HS-5 (cell line): ENCODE results near the gene LCN10.

Experiments used
- DNase-seq: peaks from one replicate; pipeline ENCODE4 v3.0.0-alpha.2; 2012; ENCODE audit warnings: low read depth

The LCN10 gene

GRCh38 chr9:136754626-136755301, 12.0 kb upstream of the LCN10 start:
- DNase-seq: no peak

- DNase-seq: no peak
Measured at GRCh38 chr9:136754059-136754572, 11.4 kb upstream of the LCN10 start.

- no peak for DNase-seq
Measured at GRCh38 chr9:136753371-136754058, 10.8 kb upstream of the LCN10 start.

DNA sequence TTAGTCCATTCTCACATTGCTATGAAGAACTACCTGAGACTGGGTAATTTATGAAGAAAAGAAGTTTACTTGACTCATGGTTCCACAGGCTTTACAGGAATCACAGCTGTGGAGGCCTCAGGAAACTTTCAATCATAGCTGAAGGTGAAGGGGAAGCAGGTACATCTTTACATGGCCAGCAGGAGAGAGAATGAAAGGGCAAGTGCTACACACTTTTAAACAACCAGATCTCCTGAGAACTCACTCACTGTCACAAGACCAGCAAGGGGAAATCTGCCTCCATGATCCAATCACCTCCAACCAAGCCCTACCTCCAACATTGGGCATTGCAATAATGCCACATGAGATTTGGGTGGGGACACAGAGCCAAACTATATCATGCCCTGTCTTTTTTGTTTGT, 9.1 kb upstream of the LCN10 start:
- no peak for DNase-seq

GRCh38 chr9:136751244-136751643, 8.5 kb upstream of the LCN10 start:
- no peak for DNase-seq

DNA sequence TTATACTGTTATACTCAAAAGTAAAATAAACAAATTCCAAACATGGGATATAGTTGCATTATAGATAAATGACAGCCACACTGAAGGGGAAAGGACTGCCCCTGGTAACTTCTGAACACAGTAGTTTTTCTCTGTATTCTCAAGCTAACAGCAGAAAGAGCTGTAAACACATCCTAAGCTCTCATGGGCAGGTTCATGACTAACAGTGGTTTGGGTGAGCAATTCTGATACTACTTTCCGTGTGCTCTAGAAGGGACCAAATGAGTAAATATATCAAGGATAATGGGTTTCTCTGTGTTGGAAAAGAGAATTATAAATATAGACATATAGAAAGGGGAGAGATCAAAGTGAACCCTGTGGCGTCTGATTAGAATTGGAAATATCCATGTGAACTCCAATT, 7.8 kb upstream of the LCN10 start:
- DNase-seq: no peak

GRCh38 chr9:136748666-136749611, 6.2 kb upstream of the LCN10 start:
- DNase-seq: no peak

DNA sequence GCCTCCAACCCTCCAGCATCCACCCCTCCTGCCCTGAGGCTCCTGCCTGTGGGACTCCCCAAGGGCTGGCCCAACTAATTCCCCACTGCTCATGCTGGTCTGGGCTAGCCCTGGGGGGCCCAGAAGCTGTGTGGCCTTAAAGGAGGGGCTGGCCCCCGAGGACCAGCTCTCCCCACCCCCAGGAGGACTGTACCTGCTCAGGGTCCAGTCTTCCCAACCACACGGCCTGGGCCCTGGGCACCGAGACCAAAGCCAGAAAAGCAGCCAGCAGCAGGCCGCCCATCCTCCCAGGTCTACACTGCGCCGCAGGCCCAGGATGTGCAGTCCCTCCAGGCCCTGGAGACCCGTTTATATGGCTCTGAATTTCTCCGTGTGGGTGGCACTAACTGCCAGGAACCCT, 5.5 kb upstream of the LCN10 start, which contains the start of gene LCN6:
Gene LCN6, minus strand, starts transcription at position 325 of the 400 bp plus-strand sequence. Its CDS starts 42 bp downstream, at position 283.
- DNase-seq: no peak

- DNase-seq: no peak
Measured at GRCh38 chr9:136747161-136748060, 4.7 kb upstream of the LCN10 start.

- DNase-seq: no peak
Measured at GRCh38 chr9:136746621-136747020, 3.9 kb upstream of the LCN10 start.

GRCh38 chr9:136746155-136746490, 3.4 kb upstream of the LCN10 start:
- DNase-seq: no peak

GRCh38 chr9:136745389-136746154, 2.8 kb upstream of the LCN10 start:
- DNase-seq: no peak

- DNase-seq: no peak
Measured at GRCh38 chr9:136744773-136745172, 2.0 kb upstream of the LCN10 start.

- DNase-seq: no peak
Measured at GRCh38 chr9:136743639-136744211, 985 bp upstream of the LCN10 start.

DNA sequence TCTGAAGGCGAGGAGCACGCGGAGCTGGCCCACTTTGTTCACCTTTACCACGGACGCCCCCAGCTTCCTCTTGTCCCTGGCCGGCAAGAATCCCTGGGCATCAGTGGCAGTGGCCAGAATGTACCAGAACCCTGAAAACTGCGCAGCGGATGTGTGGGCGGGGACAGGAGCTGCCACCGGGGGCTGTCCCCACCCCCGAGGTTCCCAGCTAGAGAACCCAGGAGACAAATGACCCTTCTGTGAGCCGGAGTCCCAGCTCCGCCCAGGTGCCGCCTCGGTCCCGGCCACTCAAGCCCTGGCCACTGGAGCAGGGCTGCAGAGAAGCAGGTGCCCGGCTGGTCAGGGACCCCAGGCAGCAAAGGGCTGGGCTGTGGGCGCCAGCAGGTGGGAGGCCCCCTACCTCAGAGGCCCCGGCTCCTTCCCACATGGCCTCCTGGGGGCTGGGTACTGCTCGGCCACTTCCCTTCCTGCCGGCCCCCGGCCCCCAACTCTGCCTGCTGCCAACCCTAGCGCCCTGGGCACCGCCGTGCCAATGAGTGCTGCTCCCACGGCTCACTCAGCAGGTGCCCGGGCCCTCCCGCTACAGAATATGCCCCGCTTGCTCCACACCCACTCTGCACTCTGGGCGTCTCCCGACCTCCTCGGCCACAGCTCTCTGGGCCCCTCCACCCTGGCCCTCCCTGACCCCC, 713 bp downstream of the LCN10 start:
- DNase-seq: no peak

DNA sequence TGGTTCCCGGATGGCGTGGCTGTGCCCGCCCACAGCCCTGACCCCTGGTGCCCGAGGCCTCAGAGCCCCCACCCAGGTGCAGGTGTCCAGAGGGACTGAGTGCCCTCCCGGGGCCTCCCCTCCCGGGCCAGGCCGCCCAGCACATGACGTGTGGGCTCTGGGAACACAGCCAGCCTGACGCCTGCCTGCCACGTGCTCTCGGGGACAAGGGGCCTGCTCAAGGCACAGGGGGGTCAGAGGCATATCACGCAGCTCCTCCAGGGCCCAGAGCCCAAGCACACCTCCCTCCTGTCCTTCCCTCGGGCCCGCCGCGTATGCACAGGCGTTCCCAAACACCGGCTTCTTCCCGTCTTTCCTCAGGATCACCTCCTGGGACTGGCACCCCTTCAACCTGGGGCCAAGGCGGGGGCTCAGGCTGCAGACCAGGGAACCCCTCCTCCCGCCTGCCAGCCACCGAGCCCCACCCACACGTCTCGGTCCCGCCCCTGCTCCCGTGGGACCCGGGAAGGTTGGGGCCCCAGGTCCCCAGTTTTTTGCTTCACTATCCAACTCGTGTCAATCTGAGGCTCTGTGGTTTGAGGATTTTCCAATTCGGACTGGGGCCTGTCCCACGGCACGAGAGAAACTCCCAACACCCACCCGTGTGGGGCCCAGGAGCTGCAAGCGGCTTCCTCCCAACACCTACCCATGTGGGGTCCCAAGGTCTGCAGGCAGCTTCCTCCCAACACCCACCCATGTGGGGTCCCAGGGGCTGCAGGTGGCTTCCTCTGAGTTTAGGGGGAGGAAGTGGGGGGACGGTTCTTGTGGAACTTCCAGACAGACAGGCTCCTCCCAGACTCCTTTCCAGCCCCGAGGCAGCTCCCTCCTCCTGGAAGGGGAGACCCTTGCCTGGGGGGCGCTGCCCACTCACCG, 1.5 kb downstream of the LCN10 start:
- DNase-seq: no peak

- DNase-seq: no peak
Measured at GRCh38 chr9:136740491-136740890, 2.2 kb downstream of the LCN10 start.

DNA sequence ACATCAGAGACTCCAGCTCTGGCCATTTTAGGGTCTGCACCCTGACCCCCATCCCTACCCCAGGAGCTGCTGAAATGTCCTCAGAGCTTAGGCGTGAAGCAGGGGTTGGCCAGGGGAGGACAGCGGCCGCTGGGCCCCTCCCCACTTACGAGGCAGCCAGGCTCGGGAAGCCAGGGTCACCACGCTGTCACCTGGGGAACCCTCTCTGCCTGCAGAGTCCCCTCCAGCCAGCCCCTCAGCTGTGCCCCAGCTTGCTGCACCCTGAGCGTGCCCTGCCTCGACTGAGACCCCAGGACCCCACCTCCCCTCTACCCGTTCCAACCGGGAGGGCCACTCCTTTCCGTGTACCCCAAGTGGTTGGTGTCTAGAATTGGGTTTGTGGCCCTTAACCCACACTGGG, 2.7 kb downstream of the LCN10 start:
- no peak for DNase-seq

GRCh38 chr9:136739509-136739908, 3.2 kb downstream of the LCN10 start:
- DNase-seq: no peak
